Mesenchymal stem cell (in vitro differentiated cells and primary cell): ENCODE results near the gene CCDC178.

Experiments
- DNase-seq: peaks from one replicate; pipeline ENCODE4 v3.0.0-alpha.2; 2013
- H2AFZ ChIP-seq: one replicate; pipeline ENCODE4 v1.6.1; 2013; ENCODE audit warnings: low read depth, mild to moderate bottlenecking, control low read depth, inconsistent platforms, low read length, moderate library complexity
- H2AK5ac ChIP-seq: 2 replicates; pipeline ENCODE4 v1.6.1; 2013; ENCODE audit warnings: low read length, moderate library complexity, mild to moderate bottlenecking, inconsistent platforms; ENCODE audit not compliant: severe bottlenecking
- H2BK120ac ChIP-seq: one replicate; pipeline ENCODE4 v1.6.1; 2013; ENCODE audit warnings: low read depth, mild to moderate bottlenecking, inconsistent platforms, low read length, moderate library complexity
- H2BK12ac ChIP-seq, 2 experiments: one replicate each; pipeline ENCODE4 v1.6.1; 2013; ENCODE audit warnings: inconsistent platforms in 2 of 2, low read length in 2 of 2, mild to moderate bottlenecking in 2 of 2, moderate library complexity in 2 of 2, control low read depth in 1 of 2
- H2BK15ac ChIP-seq: one replicate; pipeline ENCODE4 v1.6.1; 2013; ENCODE audit warnings: mild to moderate bottlenecking, low read depth, inconsistent platforms; ENCODE audit not compliant: poor library complexity, severe bottlenecking
- H2BK5ac ChIP-seq: 2 replicates; pipeline ENCODE4 v1.6.1; 2013; ENCODE audit warnings: low read depth, mild to moderate bottlenecking, low read length, control low read depth, inconsistent platforms; ENCODE audit not compliant: poor library complexity, severe bottlenecking
- H3K14ac ChIP-seq, 2 experiments: one replicate each; pipeline ENCODE4 v1.6.1; 2013; ENCODE audit warnings: inconsistent platforms in 2 of 2, low read length in 2 of 2, control low read depth in 1 of 2, mild to moderate bottlenecking in 1 of 2, moderate library complexity in 1 of 2
- H3K18ac ChIP-seq, 2 experiments: one replicate each; pipeline ENCODE4 v1.6.1; 2013; ENCODE audit warnings: inconsistent platforms in 2 of 2, low read length in 2 of 2, control low read depth in 1 of 2, low read depth in 1 of 2, mild to moderate bottlenecking in 1 of 2
- H3K23ac ChIP-seq, 2 experiments: one replicate each; pipeline ENCODE4 v1.6.1; 2013; ENCODE audit warnings: inconsistent platforms in 2 of 2, low read length in 2 of 2, mild to moderate bottlenecking in 2 of 2, moderate library complexity in 2 of 2, control low read depth in 1 of 2
- H3K27ac ChIP-seq: 2 replicates; pipeline ENCODE4 v1.5.1; 2013; ENCODE audit warnings: mild to moderate bottlenecking, moderate library complexity, low read length, control low read depth, inconsistent platforms; ENCODE audit not compliant: poor library complexity, severe bottlenecking
- H3K27me3 ChIP-seq, 2 experiments: 2 replicates each; pipeline versions ENCODE4 v1.6.1 to v1.7.0; 2013; ENCODE audit warnings: low read length in 2 of 2, mild to moderate bottlenecking in 2 of 2, moderate library complexity in 2 of 2, control low read depth in 1 of 2, inconsistent platforms in 1 of 2; ENCODE audit not compliant: control insufficient read depth in 1 of 2, insufficient read depth in 1 of 2
- H3K36me3 ChIP-seq, 2 experiments: 2 replicates each; pipeline versions ENCODE4 v1.6.1 to v1.7.0; 2013; ENCODE audit warnings: low read length in 2 of 2, control low read depth in 1 of 2, inconsistent platforms in 1 of 2, low read depth in 1 of 2, mild to moderate bottlenecking in 1 of 2; ENCODE audit not compliant: insufficient read depth in 2 of 2, control insufficient read depth in 1 of 2
- H3K4ac ChIP-seq, 2 experiments: one replicate each; pipeline ENCODE4 v1.6.1; 2013; ENCODE audit warnings: inconsistent platforms in 2 of 2, low read length in 2 of 2, mild to moderate bottlenecking in 2 of 2, moderate library complexity in 2 of 2, control low read depth in 1 of 2, low read depth in 1 of 2
- H3K4me1 ChIP-seq: 2 replicates; pipeline ENCODE4 v1.6.1; 2013; ENCODE audit warnings: low read depth, low read length, control low read depth; ENCODE audit not compliant: control insufficient read depth, insufficient read depth
- H3K4me2 ChIP-seq: 2 replicates; pipeline ENCODE4 v1.6.1; 2013; ENCODE audit warnings: low read length, mild to moderate bottlenecking, inconsistent platforms; ENCODE audit not compliant: poor library complexity, severe bottlenecking
- H3K4me3 ChIP-seq, 2 experiments: 2 replicates each; pipeline versions ENCODE4 v1.5.1 to v1.7.0; 2013; ENCODE audit warnings: low read length in 2 of 2, mild to moderate bottlenecking in 2 of 2, control low read depth in 1 of 2, low read depth in 1 of 2; ENCODE audit not compliant: insufficient read depth in 1 of 2
- H3K79me1 ChIP-seq: replicated peaks from 2 replicates; pipeline ENCODE4 v1.6.1; 2013; ENCODE audit warnings: mild to moderate bottlenecking, control low read depth, low read length, inconsistent platforms; ENCODE audit not compliant: poor library complexity, severe bottlenecking
- H3K9ac ChIP-seq: 2 replicates; pipeline ENCODE4 v1.7.0; 2013; ENCODE audit warnings: mild to moderate bottlenecking, low read length, moderate library complexity
- H3K9me3 ChIP-seq: 2 replicates; pipeline ENCODE4 v1.7.0; 2013; ENCODE audit warnings: mild to moderate bottlenecking, low read length; ENCODE audit not compliant: control insufficient read depth
- H4K8ac ChIP-seq: one replicate; pipeline ENCODE4 v1.6.1; 2013; ENCODE audit warnings: inconsistent platforms, mild to moderate bottlenecking, low read length, moderate library complexity
- H4K91ac ChIP-seq: one replicate; pipeline ENCODE4 v1.6.1; 2013; ENCODE audit warnings: mild to moderate bottlenecking, low read length, inconsistent platforms
- WGBS: methylation state at CpG from one replicate; pipeline ENCODE4 v1.1.7; 2013; ENCODE audit warnings: mixed read lengths; 5-methylcytosine and 5-hydroxymethylcytosine counted together

CCDC178 gene

DNA sequence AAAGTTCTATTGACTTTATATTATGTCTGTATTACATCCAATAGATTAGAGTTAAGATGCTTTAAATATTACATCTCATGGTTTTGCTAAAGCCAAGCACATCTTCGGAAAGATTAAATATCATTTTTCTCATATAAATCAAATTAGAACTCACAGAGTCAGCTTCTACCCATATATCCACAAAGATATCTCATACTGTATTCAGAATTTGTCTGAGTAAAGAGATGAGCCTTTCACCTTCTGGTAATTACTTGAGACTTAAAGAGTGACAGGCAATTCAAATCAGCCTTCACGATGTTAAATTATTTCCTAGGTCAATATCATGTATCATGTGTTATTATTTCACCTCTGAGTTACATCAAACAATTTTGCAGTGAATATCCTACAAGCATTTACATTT lies 13.0 kb downstream of the CCDC178 start:
- Histone ChIP-seq H3K18ac (no peak overlapping the region), H3K9ac (no peak overlapping the region), H3K4me3 (no peak overlapping the region), H3K23ac (no peak overlapping the region), H3K36me3 (no peaks in the 10 kb centered on the region), H2AK5ac (no peak overlapping the region), H2BK5ac (no peak overlapping the region), H3K14ac (no peak overlapping the region), H4K91ac (no peak overlapping the region), H3K27ac (no peak overlapping the region), H3K9me3 (no peaks in the 10 kb centered on the region), H2BK120ac (no peak overlapping the region), H3K27me3 (no peaks in the 10 kb centered on the region), H3K4ac (no peak overlapping the region), H2BK12ac (no peak overlapping the region), H3K4me1 (peaks cover 1% of the 10 kb centered on the region), H4K8ac (no peak overlapping the region), H2AFZ (no peak overlapping the region), H3K4me2 (no peak overlapping the region), H2BK15ac (no peak overlapping the region), H3K79me1 (no peaks in the 10 kb centered on the region)
- no peak for DNase-seq
- 100% methylated on average over 1 of the region's 2 CpGs for WGBS

DNA sequence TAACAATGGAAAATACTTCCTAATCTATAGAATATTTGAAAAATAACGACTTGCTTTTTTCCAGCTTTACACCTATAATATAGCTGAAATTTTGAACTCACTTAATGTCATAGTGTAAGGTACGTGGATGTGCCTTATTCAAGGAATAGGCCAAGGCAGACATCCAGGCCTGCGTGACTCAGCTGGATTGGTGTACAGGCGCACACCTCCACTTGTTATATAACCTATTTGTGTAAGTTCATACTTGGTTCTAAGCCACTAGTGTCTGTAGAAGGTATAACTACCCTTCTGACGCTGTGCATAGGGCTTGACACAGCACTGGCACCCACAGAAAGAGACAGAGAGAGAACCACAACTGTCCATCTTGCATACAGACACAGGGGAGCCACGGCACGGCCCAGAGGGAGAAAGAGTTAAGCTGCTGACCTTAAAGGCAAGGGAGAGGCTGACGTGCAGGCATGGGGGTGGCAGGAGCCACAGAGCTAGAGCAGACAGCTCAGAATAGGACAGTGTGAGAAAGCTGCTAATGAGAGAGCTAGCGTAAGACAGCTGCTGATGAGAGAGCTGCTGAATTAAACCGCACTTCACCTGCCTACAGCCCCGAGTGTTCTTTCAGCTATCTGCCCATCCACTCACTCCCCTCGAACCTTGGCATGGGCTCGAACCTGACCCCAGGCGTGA lies 16.1 kb downstream of the CCDC178 start:
- no peaks in the 10 kb centered on the region for H3K79me1 ChIP-seq
- no peak overlapping the region for H2AFZ ChIP-seq
- no peaks in the 10 kb centered on the region for H3K9me3 ChIP-seq
- H3K27ac ChIP-seq: no peak overlapping the region
- H3K4me2 ChIP-seq: no peak overlapping the region
- peaks cover 1% of the 10 kb centered on the region for H3K4me1 ChIP-seq
- H3K14ac ChIP-seq: peak overlapping the region in 1 of 2 experiments; percentile 92
- H3K18ac ChIP-seq: peak overlapping the region in 1 of 2 experiments; percentile 54
- H4K91ac ChIP-seq: no peak overlapping the region
- H2BK12ac ChIP-seq: peak overlapping the region in 1 of 2 experiments; percentile 10
- no peaks in the 10 kb centered on the region for H3K27me3 ChIP-seq
- no peak overlapping the region for H3K4me3 ChIP-seq
- H2BK120ac ChIP-seq: no peak overlapping the region
- H3K23ac ChIP-seq: no peak overlapping the region
- H2BK5ac ChIP-seq: no peak overlapping the region
- no peak overlapping the region for H3K9ac ChIP-seq
- H3K4ac ChIP-seq: no peak overlapping the region
- H4K8ac ChIP-seq: no peak overlapping the region
- no peak overlapping the region for H2BK15ac ChIP-seq
- WGBS: 91% methylated on average over 13 of the region's 14 CpGs
- H2AK5ac ChIP-seq: no peak overlapping the region
- H3K36me3 ChIP-seq: no peaks in the 10 kb centered on the region
- no peak for DNase-seq

DNA sequence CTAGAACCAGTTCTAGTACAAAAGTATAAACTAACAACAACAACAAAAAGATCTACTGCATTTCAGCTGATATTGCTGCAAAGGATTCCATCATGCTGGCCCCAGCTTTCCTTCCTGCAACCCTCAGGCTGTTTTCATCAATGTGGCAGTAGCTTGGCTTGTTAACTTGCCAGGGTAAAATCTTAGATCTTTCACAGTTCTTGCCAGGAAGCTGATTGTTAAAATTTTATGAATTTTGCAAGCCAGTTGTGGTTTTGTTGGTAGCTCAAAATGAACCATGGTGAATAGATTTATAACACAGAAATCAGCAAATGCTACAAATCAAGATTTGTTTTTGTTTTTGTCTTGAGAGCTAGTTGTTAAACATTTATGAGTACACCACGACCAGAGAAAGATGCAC lies 19.3 kb downstream of the CCDC178 start:
- WGBS: 44% methylated on average over 1 of the region's 1 CpG
- no peak overlapping the region for H2AK5ac ChIP-seq
- no peak overlapping the region for H2BK5ac ChIP-seq
- no peak overlapping the region for H2BK15ac ChIP-seq
- H3K9ac ChIP-seq: no peak overlapping the region
- no peak overlapping the region for H3K4me3 ChIP-seq
- DNase-seq: no peak
- H4K8ac ChIP-seq: no peak overlapping the region
- peaks cover 5% of the 10 kb centered on the region for H3K9me3 ChIP-seq
- no peak overlapping the region for H3K23ac ChIP-seq
- H3K27ac ChIP-seq: no peak overlapping the region
- H3K4me2 ChIP-seq: no peak overlapping the region
- H3K4ac ChIP-seq: no peak overlapping the region
- H3K36me3 ChIP-seq: no peaks in the 10 kb centered on the region
- no peaks in the 10 kb centered on the region for H3K79me1 ChIP-seq
- no peak overlapping the region for H4K91ac ChIP-seq
- no peaks in the 10 kb centered on the region for H3K4me1 ChIP-seq
- no peak overlapping the region for H2BK120ac ChIP-seq
- no peak overlapping the region for H2AFZ ChIP-seq
- no peak overlapping the region for H3K18ac ChIP-seq
- no peaks in the 10 kb centered on the region for H3K27me3 ChIP-seq
- H2BK12ac ChIP-seq: no peak overlapping the region
- H3K14ac ChIP-seq: no peak overlapping the region

DNA sequence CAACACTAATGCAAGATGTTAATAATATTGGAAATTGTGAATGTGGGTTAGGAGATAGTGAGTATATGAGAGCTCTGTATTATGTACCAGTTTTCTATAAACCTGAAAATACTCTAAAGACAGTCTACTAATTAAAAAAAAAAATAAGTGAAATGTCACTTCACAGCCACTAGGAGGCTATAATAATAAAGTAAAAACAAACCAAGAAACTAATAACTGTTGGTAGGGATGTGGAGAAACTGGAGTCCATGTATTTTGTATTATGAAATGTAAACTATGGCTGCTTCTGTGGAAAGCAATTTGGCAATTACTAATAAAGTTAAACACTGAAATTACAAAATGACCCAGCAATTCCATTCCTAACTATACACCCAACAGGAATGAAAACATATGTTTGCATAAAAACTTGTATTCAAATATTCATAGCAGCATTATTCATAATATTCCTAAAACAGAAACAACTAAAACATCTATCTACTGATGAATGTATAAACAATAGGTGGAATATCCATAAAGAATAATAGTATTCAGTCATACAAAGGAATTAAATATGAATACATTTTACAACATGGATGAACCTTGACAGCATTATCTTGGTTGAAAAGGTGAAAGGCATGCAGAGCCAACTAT lies 36.2 kb downstream of the CCDC178 start:
- H3K4me1 ChIP-seq: no peaks in the 10 kb centered on the region
- no peak overlapping the region for H3K4me2 ChIP-seq
- DNase-seq: peak; percentile 8
- no peak overlapping the region for H2BK5ac ChIP-seq
- no peak overlapping the region for H2BK15ac ChIP-seq
- no peak overlapping the region for H3K14ac ChIP-seq
- H3K4ac ChIP-seq: no peak overlapping the region
- H2AFZ ChIP-seq: no peak overlapping the region
- no peaks in the 10 kb centered on the region for H3K9me3 ChIP-seq
- H3K4me3 ChIP-seq: no peak overlapping the region
- no peak overlapping the region for H3K23ac ChIP-seq
- H2AK5ac ChIP-seq: no peak overlapping the region
- H3K27ac ChIP-seq: no peak overlapping the region
- no peak overlapping the region for H2BK12ac ChIP-seq
- no peaks in the 10 kb centered on the region for H3K27me3 ChIP-seq
- H4K91ac ChIP-seq: no peak overlapping the region
- H2BK120ac ChIP-seq: no peak overlapping the region
- H3K79me1 ChIP-seq: no peaks in the 10 kb centered on the region
- H3K9ac ChIP-seq: no peak overlapping the region
- H3K36me3 ChIP-seq: no peaks in the 10 kb centered on the region
- no peak overlapping the region for H3K18ac ChIP-seq
- H4K8ac ChIP-seq: no peak overlapping the region
